K562 (cell line): ENCODE results near the gene CENPA.

ENCODE experiments used
- ARNT ChIP-seq, 2 experiments: fragments of 450-650 bp; IDR thresholded peaks; 2 replicates each; pipeline ENCODE4 v1.6.1; 2016; ENCODE audit warnings: mild to moderate bottlenecking in 1 of 2
- BDP1 ChIP-seq: IDR thresholded peaks from 3 replicates; pipeline ENCODE4 v1.6.1; 2011; ENCODE audit not compliant: insufficient read length, insufficient read depth
- CAMTA2 ChIP-seq: fragments of 250-450 bp; sonication (Bioruptor Pico); conservative IDR thresholded peaks from 2 replicates; pipeline ENCODE4 v1.5.1; 2022
- KDM4B ChIP-seq, 2 experiments: fragments of 450-650 bp in 1 of 2; sonication (generic) in 1 of 2; IDR thresholded peaks; 2 replicates each; pipeline ENCODE4 v1.6.1; 2016 to 2017; ENCODE audit warnings: borderline replicate concordance in 2 of 2, antibody characterized with exemption in 1 of 2, low read depth in 1 of 2, mild to moderate bottlenecking in 1 of 2
- KLF1 ChIP-seq: fragments of 450-650 bp; IDR thresholded peaks from 2 replicates; pipeline ENCODE4 v1.6.1; 2016; ENCODE audit warnings: missing genetic modification characterization, missing compliant biosample characterization
- MAZ ChIP-seq, 2 experiments: fragments of 450-650 bp in 1 of 2; sonication (generic) in 1 of 2; formaldehyde crosslinking; IDR thresholded peaks in 1 of 2; conservative IDR thresholded peaks in 1 of 2; 2 replicates each; pipeline versions ENCODE4 v1.4.0 to v1.5.0; 2020; ENCODE audit warnings: mild to moderate bottlenecking in 1 of 2, missing genetic modification reagents in 1 of 2
- MEF2D ChIP-seq: conservative IDR thresholded peaks from 2 replicates; pipeline ENCODE4 v1.6.1; 2016; ENCODE audit warnings: low read depth, missing genetic modification characterization, missing compliant biosample characterization
- REST ChIP-seq, 2 experiments: fragments of 450-650 bp; formaldehyde crosslinking in 1 of 2; IDR thresholded peaks; 2 replicates each; pipeline versions ENCODE4 v1.4.0 to v1.6.1; 2014 to 2020; ENCODE audit warnings: mild to moderate bottlenecking in 2 of 2, borderline replicate concordance in 1 of 2, low read depth in 1 of 2
- TEAD4 ChIP-seq, 2 experiments: sonication (generic) in 1 of 2; formaldehyde crosslinking in 1 of 2; IDR thresholded peaks; 2 replicates each; pipeline versions ENCODE4 v1.6.1 to v1.8.0; 2012 to 2022; ENCODE audit warnings: borderline replicate concordance in 1 of 2, inconsistent platforms in 1 of 2, low read length in 1 of 2, mild to moderate bottlenecking in 1 of 2, missing genetic modification reagents in 1 of 2
- TF ChIP-seq, protein P1 (sequence below), 3 experiments: IDR thresholded peaks in 2 of 3; conservative IDR thresholded peaks in 1 of 3; 2 replicates each; pipeline ENCODE4 v1.5.1; 2011 to 2012; ENCODE audit warnings: low read length in 3 of 3, mild to moderate bottlenecking in 3 of 3, control low read depth in 2 of 3, improper control_type of control experiment in 1 of 3, inconsistent platforms in 1 of 3, low read depth in 1 of 3, mixed read lengths in 1 of 3, moderate library complexity in 1 of 3; ENCODE audit not compliant: insufficient read depth in 2 of 3

DNA sequence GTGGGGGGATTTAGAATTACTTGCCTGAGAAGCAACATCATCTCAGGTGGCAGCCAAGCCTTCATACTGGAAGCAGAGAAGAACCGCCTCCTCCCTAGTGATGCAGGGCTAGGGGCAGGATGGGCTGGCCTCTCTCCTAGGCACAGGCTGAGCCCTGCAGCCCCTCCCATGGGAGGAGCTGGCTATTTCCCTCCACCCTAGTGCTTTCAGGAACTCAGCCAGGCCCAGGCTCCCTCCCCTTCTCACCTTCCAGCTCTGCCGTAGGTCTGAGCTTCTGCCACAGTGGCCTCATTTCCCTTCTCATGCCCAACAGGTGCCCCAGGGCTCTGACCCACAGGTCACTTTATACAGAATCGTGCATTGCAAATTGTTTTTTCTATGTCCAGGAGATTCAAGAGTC lies 31.0 kb downstream of the CENPA start:
- TF ChIP-seq BDP1 (no peak), MEF2D (no peak), ARNT (IDR thresholded peaks at IDR 0.05) (no peak), REST (IDR thresholded peaks at IDR 0.05; ENCODE audit: borderline replicate concordance) (no peak), REST (CRISPR knock-in tag; IDR thresholded peaks at IDR 0.05; ENCODE audit: low read depth) (no peak), CAMTA2 (no peak), KLF1 (tag) (no peak), TEAD4 (IDR thresholded peaks at IDR 0.05; ENCODE audit: low read length) (no peak), TEAD4 (CRISPR knock-in tag; IDR thresholded peaks at IDR 0.05; ENCODE audit: borderline replicate concordance) (no peak), MAZ (CRISPR knock-in tag; conservative IDR thresholded peaks at IDR 0.05 in 1 of 2, IDR thresholded peaks at IDR 0.05 in 1 of 2) (no peak), KDM4B (IDR thresholded peaks at IDR 0.05; ENCODE audit: borderline replicate concordance in 2 of 2, low read depth in 1 of 2) (no peak)
- TF ChIP-seq, protein P1, sequence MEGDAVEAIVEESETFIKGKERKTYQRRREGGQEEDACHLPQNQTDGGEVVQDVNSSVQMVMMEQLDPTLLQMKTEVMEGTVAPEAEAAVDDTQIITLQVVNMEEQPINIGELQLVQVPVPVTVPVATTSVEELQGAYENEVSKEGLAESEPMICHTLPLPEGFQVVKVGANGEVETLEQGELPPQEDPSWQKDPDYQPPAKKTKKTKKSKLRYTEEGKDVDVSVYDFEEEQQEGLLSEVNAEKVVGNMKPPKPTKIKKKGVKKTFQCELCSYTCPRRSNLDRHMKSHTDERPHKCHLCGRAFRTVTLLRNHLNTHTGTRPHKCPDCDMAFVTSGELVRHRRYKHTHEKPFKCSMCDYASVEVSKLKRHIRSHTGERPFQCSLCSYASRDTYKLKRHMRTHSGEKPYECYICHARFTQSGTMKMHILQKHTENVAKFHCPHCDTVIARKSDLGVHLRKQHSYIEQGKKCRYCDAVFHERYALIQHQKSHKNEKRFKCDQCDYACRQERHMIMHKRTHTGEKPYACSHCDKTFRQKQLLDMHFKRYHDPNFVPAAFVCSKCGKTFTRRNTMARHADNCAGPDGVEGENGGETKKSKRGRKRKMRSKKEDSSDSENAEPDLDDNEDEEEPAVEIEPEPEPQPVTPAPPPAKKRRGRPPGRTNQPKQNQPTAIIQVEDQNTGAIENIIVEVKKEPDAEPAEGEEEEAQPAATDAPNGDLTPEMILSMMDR (IDR thresholded peaks at IDR 0.05 in 2 of 3, conservative IDR thresholded peaks at IDR 0.05 in 1 of 3; ENCODE audit: insufficient read depth in 2 of 3, low read depth in 1 of 3, low read length in 3 of 3), result no peak
